GM19043 (cell line): ENCODE measurements around the gene MAP4K4.
"Not testable (repeated sequence)": the region's sequence is repeated elsewhere in the genome, so short reads cannot be mapped to it uniquely, and the experiment has no call there.

ENCODE experiments used
- ATAC-seq: cut with Tn5 transposase; IDR thresholded peaks from one replicate; pipeline ENCODE4 v1.9.1; 2021; ENCODE audit warnings: low read depth; ENCODE audit not compliant: unreplicated experiment

Gene MAP4K4

GRCh38 chr2:101893681-101894381 lies 196.3 kb downstream of the MAP4K4 start:
- ATAC-seq: no peak

DNA sequence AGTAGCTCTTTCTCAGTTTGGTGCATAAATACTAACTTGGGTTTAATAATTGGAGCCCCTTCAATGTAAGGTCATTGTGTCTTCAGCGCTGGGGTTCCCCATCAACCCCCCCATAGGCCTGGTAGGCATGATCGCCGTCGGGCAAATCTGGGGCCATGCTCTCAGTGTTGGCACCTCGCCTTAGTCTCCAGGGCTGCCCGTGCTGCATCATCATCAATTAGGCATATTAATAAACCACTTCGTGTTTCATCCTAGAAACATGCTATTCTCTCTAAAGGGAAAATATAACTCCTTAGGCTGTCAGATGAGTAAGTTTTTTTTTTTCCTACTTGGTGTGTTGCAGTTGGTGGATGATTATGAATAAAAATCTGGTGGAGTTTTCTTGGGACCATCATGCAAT lies 197.5 kb downstream of the MAP4K4 start:
- ATAC-seq: no peak

DNA sequence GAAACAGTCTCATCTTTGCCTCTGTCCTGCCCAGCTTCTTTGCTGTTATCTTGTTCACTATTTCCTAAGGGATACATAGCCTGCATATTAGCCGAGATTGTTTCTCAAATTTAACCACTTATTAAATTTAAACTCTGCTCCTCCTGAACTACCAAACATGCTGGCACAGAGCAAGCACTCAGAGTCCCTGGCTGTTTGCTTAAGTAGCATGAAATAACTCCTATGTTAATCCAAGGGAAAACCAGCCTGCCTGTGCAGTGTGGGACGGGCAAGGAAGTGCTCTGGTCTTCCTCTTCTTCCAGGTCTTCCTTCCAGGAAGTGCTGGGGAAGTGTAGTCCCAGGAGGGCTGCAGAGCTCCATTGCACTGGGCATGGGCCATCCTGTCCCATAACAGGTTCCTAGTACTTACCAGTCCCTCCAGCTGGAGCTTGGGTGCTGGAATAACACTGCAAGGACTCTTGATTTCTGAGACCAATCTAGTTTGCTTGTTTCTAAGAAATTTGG lies 198.4 kb downstream of the MAP4K4 start:
- ATAC-seq: no peak

- no peak for ATAC-seq
These were observed 199.8 kb downstream of the MAP4K4 start for GRCh38 chr2:101897301-101897700.

- ATAC-seq: no peak
These were observed 201.8 kb downstream of the MAP4K4 start for GRCh38 chr2:101899265-101899664.

GRCh38 chr2:101899871-101900270 lies 202.4 kb downstream of the MAP4K4 start:
- ATAC-seq: no peak

- peak; percentile 76 for ATAC-seq
These were observed 202.9 kb downstream of the MAP4K4 start for GRCh38 chr2:101900375-101900774.

- no peak for ATAC-seq
These were observed 203.7 kb downstream of the MAP4K4 start for GRCh38 chr2:101901241-101901640.

- ATAC-seq: no peak
These were observed 204.7 kb downstream of the MAP4K4 start for GRCh38 chr2:101902169-101902568.

- ATAC-seq: no peak
These were observed 207.4 kb downstream of the MAP4K4 start for GRCh38 chr2:101904916-101905315.

DNA sequence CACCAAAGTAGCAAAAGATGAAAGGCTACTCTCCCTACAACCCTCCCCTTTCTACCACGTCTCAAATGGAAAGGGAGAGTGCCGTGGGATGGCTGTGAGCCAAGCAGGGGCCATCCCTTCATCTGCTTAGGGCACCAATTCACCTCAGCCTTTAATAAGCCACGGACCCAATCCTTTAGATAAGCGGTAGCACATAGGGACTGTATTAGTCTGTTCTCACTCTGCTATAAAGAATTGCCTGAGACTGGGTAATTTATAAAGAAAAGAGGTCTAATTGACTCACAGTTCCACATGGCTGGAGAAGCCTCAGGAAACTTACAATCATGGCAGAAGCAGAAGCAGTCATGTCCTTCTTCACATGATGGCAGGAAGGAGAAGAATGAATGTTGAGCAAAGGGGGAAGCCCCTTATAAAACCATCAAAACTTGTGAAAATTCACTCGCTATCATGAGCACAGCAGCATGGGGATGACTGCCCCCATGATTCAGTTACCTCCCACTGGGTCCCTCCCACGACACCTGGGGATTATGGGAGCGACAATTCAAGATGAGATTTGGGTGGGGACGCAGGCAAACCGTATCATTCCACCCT lies 208.3 kb downstream of the MAP4K4 start:
- ATAC-seq: no peak

- ATAC-seq: no peak
These were observed 212.3 kb downstream of the MAP4K4 start for GRCh38 chr2:101909760-101910159.

GRCh38 chr2:101912545-101912944 lies 215.0 kb downstream of the MAP4K4 start:
- ATAC-seq: peak; percentile 91

GRCh38 chr2:101921319-101921952 lies 223.9 kb downstream of the MAP4K4 start:
- no peak for ATAC-seq

GRCh38 chr2:101921953-101922325 lies 224.4 kb downstream of the MAP4K4 start:
- ATAC-seq: no peak

- not testable (repeated sequence) for ATAC-seq
These were observed 226.8 kb downstream of the MAP4K4 start for GRCh38 chr2:101924311-101924710.

- no peak for ATAC-seq
These were observed 232.5 kb downstream of the MAP4K4 start for GRCh38 chr2:101930019-101930418.

GRCh38 chr2:101930847-101931246 lies 233.3 kb downstream of the MAP4K4 start:
- ATAC-seq: no peak

DNA sequence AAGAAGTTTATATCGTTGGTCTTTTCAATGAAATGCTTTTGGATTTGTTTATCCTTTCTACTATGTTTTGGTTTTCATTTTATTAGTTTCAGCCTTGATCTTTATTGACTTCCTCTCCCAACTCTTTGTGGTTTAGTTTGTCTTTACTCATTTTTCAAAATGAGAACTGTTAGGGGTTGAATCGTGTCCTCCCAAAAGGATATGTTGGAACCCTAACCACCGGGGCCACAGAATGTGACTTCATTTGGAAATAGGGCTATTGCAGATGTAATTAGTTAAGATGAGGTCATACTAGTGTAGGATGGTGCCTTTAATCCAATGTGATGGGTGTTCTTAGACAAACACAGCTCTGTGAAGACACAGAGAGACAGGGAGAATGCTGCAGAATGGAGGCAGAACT lies 233.9 kb downstream of the MAP4K4 start:
- ATAC-seq: no peak

- ATAC-seq: not testable (repeated sequence)
These were observed 238.3 kb downstream of the MAP4K4 start for GRCh38 chr2:101935764-101936163.

DNA sequence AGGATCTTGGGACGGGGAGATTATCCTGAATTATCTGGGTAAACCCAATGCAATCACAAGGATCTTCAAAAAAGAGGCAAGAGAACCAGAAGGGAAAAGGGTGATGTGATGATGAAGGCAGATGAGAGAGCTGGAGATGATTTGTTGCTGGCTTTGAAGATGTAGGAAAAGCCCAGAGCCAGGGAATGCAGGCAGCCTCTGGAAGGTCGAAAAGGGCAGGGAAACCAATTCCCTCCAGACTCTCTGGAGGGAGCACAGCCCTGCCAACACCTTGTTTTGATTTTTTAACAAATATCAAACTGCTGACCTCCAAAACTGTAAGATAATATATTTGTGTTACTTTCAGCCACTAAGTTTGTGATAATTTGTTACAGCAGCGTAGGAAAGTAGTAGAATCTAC lies 245.3 kb downstream of the MAP4K4 start:
- no peak for ATAC-seq
